ENCODE data around the gene AUP1.

Gene AUP1

DNA sequence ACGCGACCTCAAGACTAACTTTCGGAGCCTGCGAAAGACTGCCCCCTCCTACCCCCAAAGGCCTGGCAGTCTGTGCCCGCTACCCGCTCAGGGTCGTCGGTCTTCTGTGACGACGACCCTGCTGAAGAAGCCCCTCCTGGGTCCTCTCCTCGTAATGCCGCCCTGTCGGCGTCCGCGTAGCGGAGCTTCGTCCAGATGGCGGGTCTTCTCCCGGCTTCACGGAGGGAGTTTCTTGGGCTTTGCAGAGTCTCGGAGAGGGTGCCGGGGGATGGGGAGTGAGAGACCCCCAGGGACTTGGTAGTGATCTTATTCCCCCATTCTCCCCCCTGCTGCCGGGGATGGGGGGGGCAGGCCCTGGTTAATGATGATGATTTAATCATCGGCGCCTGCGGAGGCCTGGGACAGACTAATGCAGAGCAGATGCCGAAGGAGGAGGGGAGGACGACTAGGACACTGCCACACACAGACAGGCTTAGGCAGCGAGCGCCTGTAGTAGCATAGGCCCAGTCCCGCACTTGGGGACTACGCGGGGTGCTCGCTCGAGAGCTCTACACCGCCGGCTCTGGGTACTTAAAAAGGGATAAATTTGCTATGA, 21.5 kb downstream of the AUP1 start:
- TF ChIP-seq FOXP2 (optimal IDR thresholded peaks at IDR 0.05; ENCODE audit: control extremely low read depth, extremely low read length, insufficient read depth) = no peak
- TF ChIP-seq EZH2 (IDR thresholded peaks at IDR 0.05) = no peak
- TF ChIP-seq POLR2AphosphoS5 (IDR thresholded peaks at IDR 0.05; ENCODE audit: borderline replicate concordance, low read depth, low read length) = no peak
- Histone ChIP-seq H3K9me3 (ENCODE audit: low read depth, low read length) (no peaks in the 10 kb centered on the region), H3K9ac (ENCODE audit: insufficient read length) (peak overlapping the region; percentile 99), H3K27ac (peak overlapping the region; percentile 99), H3K4me3 (peak overlapping the region; percentile 97), H3K36me3 (ENCODE audit: insufficient read depth, low read length) (peaks cover 17% of the 10 kb centered on the region)
- DNase-seq (ENCODE audit: low read depth, low spot score) = no peak

DNA sequence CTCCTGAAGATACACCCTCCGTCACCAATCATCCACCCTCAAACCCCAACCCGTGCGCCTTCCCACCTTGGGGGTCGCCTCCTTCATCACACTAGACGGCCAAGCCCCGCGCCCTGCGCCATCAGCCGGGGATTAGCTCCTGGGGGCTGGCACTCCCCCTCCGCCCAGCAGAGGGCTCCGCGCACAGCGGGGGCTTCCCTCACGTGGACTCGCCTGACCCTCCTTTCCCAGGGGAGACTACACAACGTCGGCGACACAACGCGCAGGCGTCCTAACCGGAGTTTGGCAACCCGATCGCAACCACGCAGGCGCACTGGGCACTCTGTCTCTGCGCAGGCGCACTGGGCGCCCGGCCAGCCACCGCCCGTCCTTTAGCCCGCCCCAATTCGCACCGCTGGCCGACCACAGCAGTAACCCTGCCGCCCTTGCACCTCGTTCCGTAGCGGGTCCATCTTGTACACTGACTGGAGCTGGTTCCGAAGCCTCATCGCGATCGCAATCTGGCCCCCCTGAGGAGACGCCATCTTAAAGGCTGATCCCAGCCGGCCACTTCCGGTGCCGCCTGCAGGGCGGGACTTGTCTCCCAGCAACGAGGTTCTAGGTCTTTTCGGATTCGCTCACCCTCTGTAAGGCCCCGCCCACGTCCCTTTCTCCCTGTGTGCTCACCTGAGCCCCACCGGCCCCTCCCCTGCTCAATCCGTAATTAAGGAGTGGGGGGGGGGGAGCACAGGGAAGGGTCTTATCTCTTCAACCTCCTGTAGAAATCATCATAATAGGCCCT, 22.2 kb downstream of the AUP1 start, which contains the start of gene PCGF1:
PCGF1 (minus strand) TSS at position 551 of the 781 bp plus-strand sequence; CDS start at position 524, 27 bp downstream.
- Histone ChIP-seq H3K9ac (ENCODE audit: insufficient read length) (peak within 1 kb of the TSS; percentile 99), H3K36me3 (ENCODE audit: insufficient read depth, low read length) (peaks cover 17% of the 10 kb centered on the region), H3K27ac (peak within 1 kb of the TSS; percentile 99), H3K4me3 (peak within 1 kb of the TSS; percentile 97), H3K9me3 (ENCODE audit: low read depth, low read length) (no peaks in the 10 kb centered on the region)
- DNase-seq (ENCODE audit: low read depth, low spot score) = peak; percentile 92
- TF ChIP-seq POLR2AphosphoS5 (IDR thresholded peaks at IDR 0.05; ENCODE audit: borderline replicate concordance, low read depth, low read length) (peak; percentile 76), EZH2 (IDR thresholded peaks at IDR 0.05) (no peak), FOXP2 (optimal IDR thresholded peaks at IDR 0.05; ENCODE audit: control extremely low read depth, extremely low read length, insufficient read depth) (peak; percentile 95)

DNA sequence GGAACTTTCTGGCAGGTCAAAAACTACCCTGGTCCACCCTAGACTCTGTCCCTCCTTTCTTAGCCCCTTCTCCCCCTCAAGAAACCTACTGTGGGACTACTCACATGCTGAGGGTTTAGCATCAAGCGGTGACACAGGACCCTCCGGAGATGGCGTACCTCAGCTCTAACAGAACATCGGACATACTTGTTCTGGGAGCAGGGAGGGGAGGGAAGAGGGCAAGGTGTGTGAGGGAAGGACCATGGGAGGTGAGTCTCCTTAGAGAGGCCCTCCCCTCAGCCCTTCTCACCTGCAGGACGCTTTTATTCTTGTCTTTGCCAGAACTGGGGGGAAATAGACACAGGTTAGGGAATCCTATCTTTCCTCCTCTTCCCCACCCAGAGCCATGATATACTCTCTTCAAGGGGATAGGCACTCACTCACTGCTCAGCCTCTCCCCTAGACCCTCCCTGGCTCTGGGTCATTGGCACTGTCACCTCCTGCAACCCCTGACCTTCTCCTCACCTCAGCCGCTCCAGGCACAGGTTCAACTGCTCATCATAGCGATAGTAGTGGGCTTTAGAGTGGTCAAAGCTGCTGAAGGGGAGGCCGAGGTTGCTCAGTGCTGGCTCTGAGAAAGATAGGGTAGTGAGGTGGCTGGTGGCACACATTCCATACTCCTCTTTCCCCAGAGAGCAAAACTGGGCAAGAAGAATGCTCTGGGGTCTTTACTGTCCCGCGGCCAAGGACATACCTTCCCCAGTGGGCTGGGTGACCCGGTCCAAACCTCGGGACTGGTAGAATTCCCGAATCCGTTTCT, 23.9 kb downstream of the AUP1 start:
- Histone ChIP-seq H3K36me3 (ENCODE audit: insufficient read depth, low read length) (peaks cover 17% of the 10 kb centered on the region), H3K27ac (no peak overlapping the region), H3K9me3 (ENCODE audit: low read depth, low read length) (no peaks in the 10 kb centered on the region), H3K4me3 (no peak overlapping the region; the same call in 1 of the 2 replicates), H3K9ac (ENCODE audit: insufficient read length) (no peak overlapping the region)
- TF ChIP-seq EZH2 (IDR thresholded peaks at IDR 0.05) = no peak
- TF ChIP-seq FOXP2 (optimal IDR thresholded peaks at IDR 0.05; ENCODE audit: control extremely low read depth, extremely low read length, insufficient read depth) = no peak
- TF ChIP-seq POLR2AphosphoS5 (IDR thresholded peaks at IDR 0.05; ENCODE audit: borderline replicate concordance, low read depth, low read length) = no peak
- DNase-seq (ENCODE audit: low read depth, low spot score) = no peak

DNA sequence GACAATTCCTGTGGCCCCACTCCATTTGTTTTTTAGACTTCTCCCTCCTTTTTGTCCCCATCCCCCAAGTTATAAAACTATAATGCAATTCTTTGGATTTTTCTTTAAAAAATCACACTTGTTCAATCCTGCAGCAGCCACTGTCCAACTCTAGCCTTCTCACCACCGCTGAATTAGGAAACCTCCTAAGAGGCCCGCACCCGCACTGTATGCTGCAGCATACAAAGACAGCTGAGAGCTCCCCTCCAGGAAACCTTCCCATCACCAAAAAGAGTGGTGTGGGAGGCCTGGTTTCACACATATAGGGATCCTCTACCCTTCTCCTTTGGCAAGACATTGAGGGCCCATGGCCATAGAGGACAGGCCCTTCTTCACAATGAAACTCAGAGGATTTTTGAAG, 24.9 kb downstream of the AUP1 start:
- no peak for DNase-seq (ENCODE audit: low read depth, low spot score)
- H3K4me3 ChIP-seq = no peak overlapping the region
- TF ChIP-seq POLR2AphosphoS5 (IDR thresholded peaks at IDR 0.05; ENCODE audit: borderline replicate concordance, low read depth, low read length) (no peak), EZH2 (IDR thresholded peaks at IDR 0.05) (no peak), FOXP2 (optimal IDR thresholded peaks at IDR 0.05; ENCODE audit: control extremely low read depth, extremely low read length, insufficient read depth) (no peak)

DNA sequence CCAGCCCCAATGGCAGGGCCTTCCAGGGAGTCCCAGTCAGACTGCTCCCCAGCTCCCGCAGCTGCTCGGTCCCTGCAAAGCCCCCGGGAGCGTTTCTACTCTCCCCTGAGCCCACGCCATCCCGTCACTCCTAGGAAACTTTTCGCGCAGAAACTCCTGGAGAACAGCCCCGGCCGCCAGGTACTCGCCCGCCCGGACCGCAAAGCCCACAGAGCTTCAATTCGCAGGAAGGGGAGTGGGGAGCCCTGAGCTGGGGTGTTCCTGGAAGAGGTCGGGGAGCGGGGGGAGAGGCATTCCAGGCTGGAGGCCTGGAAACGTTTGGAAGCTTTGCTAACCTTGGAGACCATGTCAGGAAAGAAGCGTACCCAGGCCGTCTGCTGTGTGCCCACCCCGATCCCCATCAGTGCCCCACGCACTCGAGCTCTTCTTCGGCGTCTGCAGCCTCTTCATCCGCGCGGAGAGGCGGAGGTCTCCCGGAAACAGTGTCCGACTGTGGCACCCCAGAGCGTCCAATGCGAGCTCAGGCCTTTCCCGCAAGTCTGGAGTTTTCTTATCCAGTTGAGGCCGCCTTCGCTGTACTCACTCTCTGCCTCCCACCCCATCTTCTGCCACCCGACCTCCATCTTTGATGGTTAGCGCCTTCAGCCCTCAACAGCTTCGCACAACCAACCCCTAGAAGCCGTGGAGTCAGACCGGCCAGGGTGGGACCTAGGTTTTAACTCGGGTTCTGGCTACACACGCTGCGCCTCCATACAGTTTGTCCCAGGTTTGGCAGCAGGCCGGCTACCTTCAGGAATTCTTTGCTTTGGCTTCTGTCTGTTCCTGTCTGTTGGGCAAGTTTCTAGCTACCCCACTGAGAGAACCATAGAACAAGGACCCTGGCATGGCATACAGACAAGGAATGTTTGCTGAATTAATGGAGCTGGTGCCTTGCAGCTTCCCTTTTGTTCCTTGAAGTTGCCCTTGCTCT, 25.7 kb downstream of the AUP1 start:
- Histone ChIP-seq H3K4me3 (no peak overlapping the region), H3K36me3 (ENCODE audit: insufficient read depth, low read length) (peaks cover 17% of the 10 kb centered on the region)

More for the DNA sequence above, 24.9 kb downstream of the AUP1 start:
- Histone ChIP-seq H3K9me3 (ENCODE audit: low read depth, low read length) (no peaks in the 10 kb centered on the region), H3K27ac (no peak overlapping the region), H3K36me3 (ENCODE audit: insufficient read depth, low read length) (peaks cover 17% of the 10 kb centered on the region), H3K9ac (ENCODE audit: insufficient read length) (no peak overlapping the region)

DNA sequence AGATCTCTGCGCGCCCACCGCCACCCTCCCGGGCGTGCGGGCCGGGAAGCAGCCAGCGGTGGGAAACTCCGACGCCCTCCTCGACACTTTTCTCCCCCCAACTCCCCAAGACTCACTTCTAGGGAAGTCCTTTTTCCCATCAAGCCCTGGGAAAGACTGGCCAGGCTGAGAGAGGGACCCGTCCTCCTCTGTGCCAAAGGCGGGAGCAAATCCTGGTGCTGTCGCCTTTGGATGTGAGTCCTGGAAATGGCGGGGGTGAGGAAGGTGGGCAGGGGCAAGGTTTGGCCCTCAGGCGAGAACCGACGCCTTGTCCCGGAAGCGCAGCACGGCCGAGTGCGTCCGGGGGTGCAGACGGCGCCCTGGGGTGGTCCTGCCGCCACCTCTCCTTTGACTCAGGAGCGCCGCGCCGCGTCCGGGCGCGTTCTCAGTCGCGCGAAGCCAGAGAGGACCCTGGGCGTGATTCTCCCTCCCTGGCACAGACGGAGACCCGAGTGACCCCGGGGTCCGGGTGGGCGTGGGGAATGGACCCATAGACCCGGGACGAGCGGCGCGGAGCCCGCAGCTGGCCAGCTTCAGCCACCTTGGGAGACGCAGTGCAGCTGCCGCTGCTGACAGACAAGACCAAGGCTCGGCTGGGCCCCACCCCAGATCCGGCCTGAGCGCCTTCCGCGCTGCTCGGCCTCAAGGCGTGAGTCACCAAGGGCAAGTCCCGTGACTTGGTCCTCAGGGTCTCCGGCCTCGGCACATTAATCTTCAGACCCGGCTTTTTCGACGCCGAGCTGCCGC, 26.6 kb downstream of the AUP1 start:
- H3K27ac ChIP-seq = no peak overlapping the region
- TF ChIP-seq POLR2AphosphoS5 (IDR thresholded peaks at IDR 0.05; ENCODE audit: borderline replicate concordance, low read depth, low read length) (no peak), EZH2 (IDR thresholded peaks at IDR 0.05) (no peak), FOXP2 (optimal IDR thresholded peaks at IDR 0.05; ENCODE audit: control extremely low read depth, extremely low read length, insufficient read depth) (no peak)
- peaks cover 17% of the 10 kb centered on the region for H3K36me3 ChIP-seq (ENCODE audit: insufficient read depth, low read length)
- H3K9ac ChIP-seq (ENCODE audit: insufficient read length) = no peak overlapping the region
- H3K4me3 ChIP-seq = no peak overlapping the region
- no peak for DNase-seq (ENCODE audit: low read depth, low spot score)
- no peaks in the 10 kb centered on the region for H3K9me3 ChIP-seq (ENCODE audit: low read depth, low read length)

More for the DNA sequence above, 25.7 kb downstream of the AUP1 start:
- Histone ChIP-seq H3K27ac (no peak overlapping the region), H3K9me3 (ENCODE audit: low read depth, low read length) (no peaks in the 10 kb centered on the region), H3K9ac (ENCODE audit: insufficient read length) (no peak overlapping the region)
- DNase-seq (ENCODE audit: low read depth, low spot score) = no peak
- TF ChIP-seq POLR2AphosphoS5 (IDR thresholded peaks at IDR 0.05; ENCODE audit: borderline replicate concordance, low read depth, low read length) (no peak), FOXP2 (optimal IDR thresholded peaks at IDR 0.05; ENCODE audit: control extremely low read depth, extremely low read length, insufficient read depth) (no peak)
